RWPE1 (cell line): ENCODE results near the gene ARHGAP29.

ENCODE experiments used
- CTCF ChIA-PET: fragments of 350-600 bp; sonication (Branson Sonifier 250); formaldehyde crosslinking; extraction: SDS; loops from one replicate; lab custom pipeline; 2021; lab: Yijun Ruan, JAX
- POLR2A ChIA-PET: fragments of 400-600 bp; formaldehyde crosslinking; extraction: SDS; loops from one replicate; lab custom pipeline; 2020; ENCODE audit warnings: antibody characterized with exemption; ENCODE audit not compliant: low non-redundant PET; lab: Yijun Ruan, JAX
- DNase-seq: peaks from one replicate; pipeline ENCODE4 v3.0.0; 2012; ENCODE audit warnings: low spot score
- H3K27ac ChIP-seq: fragments of 450-650 bp; 2 replicates; pipeline ENCODE4 v1.5.1; 2017
- TF ChIP-seq, protein P1 (sequence below): fragments of 450-650 bp; conservative IDR thresholded peaks from 2 replicates; pipeline ENCODE4 v1.5.1; 2017; ENCODE audit warnings: low read depth, mild to moderate bottlenecking

Gene ARHGAP29

DNA sequence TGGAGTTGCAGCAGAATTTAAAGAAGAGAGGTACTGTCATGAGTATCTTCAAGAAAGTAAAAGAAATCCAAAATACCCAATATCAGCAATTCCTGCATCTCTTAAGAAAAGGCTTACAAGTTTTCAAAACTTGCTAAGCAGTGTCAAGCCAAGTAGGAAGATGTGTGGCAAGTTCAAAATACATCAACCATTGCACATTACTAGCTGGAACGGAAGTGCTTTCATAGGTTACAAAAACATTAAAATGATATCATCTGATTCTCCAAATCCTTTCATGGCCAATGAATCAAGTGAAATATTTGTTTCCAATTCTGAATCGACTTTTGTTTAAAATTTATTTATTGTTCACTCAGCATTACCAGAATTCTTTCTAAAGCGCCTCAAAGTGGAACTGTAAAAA lies 110.7 kb downstream of the ARHGAP29 start:
- TF ChIP-seq, protein P1, sequence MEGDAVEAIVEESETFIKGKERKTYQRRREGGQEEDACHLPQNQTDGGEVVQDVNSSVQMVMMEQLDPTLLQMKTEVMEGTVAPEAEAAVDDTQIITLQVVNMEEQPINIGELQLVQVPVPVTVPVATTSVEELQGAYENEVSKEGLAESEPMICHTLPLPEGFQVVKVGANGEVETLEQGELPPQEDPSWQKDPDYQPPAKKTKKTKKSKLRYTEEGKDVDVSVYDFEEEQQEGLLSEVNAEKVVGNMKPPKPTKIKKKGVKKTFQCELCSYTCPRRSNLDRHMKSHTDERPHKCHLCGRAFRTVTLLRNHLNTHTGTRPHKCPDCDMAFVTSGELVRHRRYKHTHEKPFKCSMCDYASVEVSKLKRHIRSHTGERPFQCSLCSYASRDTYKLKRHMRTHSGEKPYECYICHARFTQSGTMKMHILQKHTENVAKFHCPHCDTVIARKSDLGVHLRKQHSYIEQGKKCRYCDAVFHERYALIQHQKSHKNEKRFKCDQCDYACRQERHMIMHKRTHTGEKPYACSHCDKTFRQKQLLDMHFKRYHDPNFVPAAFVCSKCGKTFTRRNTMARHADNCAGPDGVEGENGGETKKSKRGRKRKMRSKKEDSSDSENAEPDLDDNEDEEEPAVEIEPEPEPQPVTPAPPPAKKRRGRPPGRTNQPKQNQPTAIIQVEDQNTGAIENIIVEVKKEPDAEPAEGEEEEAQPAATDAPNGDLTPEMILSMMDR, result no peak
- DNase-seq, result no peak
- CTCF ChIA-PET, result interaction anchor here (0.6 kb wide), 1 partner anchor 874 kb away, joined by 3 read pairs; no protein-coding TSS in a partner anchor
- POLR2A ChIA-PET, result no interaction called here
- no peak overlapping the region for H3K27ac ChIP-seq

DNA sequence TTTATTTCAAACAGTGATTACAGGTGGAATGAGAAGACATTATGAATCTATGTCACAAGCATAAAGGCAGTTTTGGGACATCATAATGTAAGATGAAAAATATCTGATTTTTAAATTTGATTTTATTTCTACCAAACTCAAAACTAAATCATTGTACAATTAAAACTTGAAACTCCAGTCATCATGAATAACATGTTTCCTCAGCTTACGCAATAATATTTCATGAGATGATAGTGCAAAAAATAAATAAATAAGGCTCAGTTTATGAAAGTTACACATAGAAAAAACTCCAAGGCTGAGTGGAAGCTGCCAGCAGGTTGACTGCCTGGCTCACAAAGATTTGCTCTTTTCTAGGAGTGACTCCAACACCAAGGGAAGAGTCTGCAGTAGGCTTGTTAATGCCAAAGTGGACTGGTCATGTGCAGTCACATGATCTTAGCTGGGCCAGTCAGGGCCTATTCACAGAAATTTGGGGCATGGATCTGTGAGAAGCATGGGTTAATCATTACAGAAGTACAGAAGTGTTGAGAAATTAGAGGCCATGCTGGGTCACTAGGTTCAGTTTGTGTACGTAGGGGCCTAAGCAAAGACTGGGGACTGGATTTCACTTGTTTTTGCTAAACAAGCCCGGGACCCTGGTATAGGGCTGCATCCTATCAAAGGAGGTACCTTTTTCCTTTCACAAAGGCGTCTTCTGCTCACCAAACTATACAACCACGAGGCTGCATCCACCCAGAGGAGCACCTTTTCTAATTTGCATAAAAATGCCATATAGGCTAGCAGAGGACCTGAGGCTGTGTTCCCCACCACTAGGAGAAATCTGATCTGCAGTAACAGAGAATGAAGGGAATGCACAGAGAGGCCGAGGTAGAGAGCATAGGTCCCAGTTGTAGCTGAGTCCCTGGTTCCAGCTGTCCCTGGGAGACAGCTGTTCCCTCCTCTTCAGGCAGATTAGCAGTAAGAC lies 111.6 kb downstream of the ARHGAP29 start:
- no peak for DNase-seq
- TF ChIP-seq, protein P1, result no peak
- ChIA-PET POLR2A (no interaction called here), CTCF (interaction anchor here (0.8 kb wide), 1 partner anchor 243 kb away, joined by 3 read pairs; no protein-coding TSS in a partner anchor)
- no peak overlapping the region for H3K27ac ChIP-seq

DNA sequence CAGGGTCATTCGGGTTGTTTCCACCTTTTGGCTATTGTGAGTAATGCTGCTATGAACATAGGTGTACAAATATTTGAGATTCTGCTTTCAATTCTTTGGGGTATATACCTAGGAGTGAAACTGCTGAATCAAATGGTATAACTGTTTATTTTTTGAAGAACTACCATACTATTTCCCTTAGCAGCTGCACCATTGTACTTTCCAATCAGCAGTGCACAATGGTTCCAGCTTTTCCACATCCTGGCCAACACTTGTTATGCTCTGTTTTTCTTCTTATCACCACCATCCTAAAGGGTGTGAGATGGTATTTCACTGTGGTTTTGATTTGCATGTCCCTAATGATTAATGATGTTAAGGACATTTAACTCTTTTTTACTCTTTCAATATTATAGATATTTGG lies 112.8 kb downstream of the ARHGAP29 start:
- H3K27ac ChIP-seq, result no peak overlapping the region
- CTCF ChIA-PET, result no interaction called here
- POLR2A ChIA-PET, result no interaction called here

DNA sequence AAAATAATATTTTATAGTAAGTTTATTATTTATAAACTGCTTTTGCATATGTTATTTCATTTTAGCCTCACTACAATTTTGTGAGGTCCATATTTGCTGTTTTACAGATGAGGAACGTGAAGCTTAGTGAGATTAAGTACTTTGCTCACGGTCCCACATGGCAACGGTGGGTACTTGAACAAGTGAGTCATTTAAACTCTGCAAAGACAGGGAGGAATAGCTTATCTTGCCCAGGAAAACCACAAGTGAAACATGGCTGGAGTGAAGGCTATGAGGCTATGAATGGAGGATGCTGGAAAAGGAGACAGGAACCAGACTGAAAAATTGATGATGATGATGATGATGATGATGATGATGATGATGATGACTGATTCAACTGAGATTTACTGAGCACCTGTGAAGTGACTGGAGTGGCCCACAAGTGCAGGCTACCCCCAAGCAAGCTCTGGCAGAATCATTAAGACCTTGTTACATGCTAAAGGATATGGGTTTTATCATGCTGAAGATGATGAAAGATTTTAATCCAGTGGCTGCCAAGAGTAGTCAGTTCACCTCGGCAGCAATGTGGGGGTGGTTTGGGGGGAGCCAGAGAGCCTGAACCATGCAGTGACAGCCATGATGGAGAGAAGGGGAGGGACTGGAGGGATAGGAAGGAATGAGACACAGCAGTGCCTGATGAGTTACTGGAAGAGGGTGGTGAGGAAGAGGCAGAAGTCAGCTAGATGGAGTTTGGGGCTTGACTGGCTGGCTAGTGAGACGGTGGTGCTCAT lies 115.0 kb downstream of the ARHGAP29 start:
- H3K27ac ChIP-seq, result no peak overlapping the region
- CTCF ChIA-PET, result no interaction called here
- no peak for DNase-seq
- TF ChIP-seq, protein P1, result no peak
- POLR2A ChIA-PET, result no interaction called here

More for the DNA sequence above, 112.8 kb downstream of the ARHGAP29 start:
- TF ChIP-seq, protein P1, result no peak
- DNase-seq, result no peak
